ENCODE results near the gene UGCG.

Gene UGCG

GRCh38 chr9:111907147-111907546 lies 10.5 kb downstream of the UGCG start:
- Histone ChIP-seq H3K4me1 (ENCODE audit: control insufficient read depth, insufficient read depth, low read length) (peaks cover 19% of the 10 kb centered on the region), H3K27me3 (replicated peaks; ENCODE audit: control insufficient read depth, insufficient read depth, low read length) (no peaks in the 10 kb centered on the region), H3K4me3 (ENCODE audit: low read length) (no peak overlapping the region), H3K9ac (ENCODE audit: low read length) (no peak overlapping the region), H3K9me3 (ENCODE audit: control insufficient read depth, low read length) (no peaks in the 10 kb centered on the region), H3K36me3 (ENCODE audit: control insufficient read depth, insufficient read depth, low read length, severe bottlenecking) (peaks cover 3% of the 10 kb centered on the region)
- DNase-seq (ENCODE audit: low read depth), result no peak

- Histone ChIP-seq H3K9me3 (ENCODE audit: control insufficient read depth, low read length) (no peaks in the 10 kb centered on the region), H3K4me1 (ENCODE audit: control insufficient read depth, insufficient read depth, low read length) (peaks cover 10% of the 10 kb centered on the region), H3K9ac (ENCODE audit: low read length) (no peak overlapping the region), H3K27me3 (replicated peaks; ENCODE audit: control insufficient read depth, insufficient read depth, low read length) (no peaks in the 10 kb centered on the region), H3K36me3 (ENCODE audit: control insufficient read depth, insufficient read depth, low read length, severe bottlenecking) (peaks cover 4% of the 10 kb centered on the region), H3K4me3 (ENCODE audit: low read length) (no peak overlapping the region)
- DNase-seq (ENCODE audit: low read depth), result no peak
Measured at GRCh38 chr9:111909444-111909843, 12.8 kb downstream of the UGCG start.

- H3K9ac ChIP-seq (ENCODE audit: low read length), result no peak overlapping the region
- peaks cover 17% of the 10 kb centered on the region for H3K4me1 ChIP-seq (ENCODE audit: control insufficient read depth, insufficient read depth, low read length)
- no peaks in the 10 kb centered on the region for H3K9me3 ChIP-seq (ENCODE audit: control insufficient read depth, low read length)
- peaks cover 12% of the 10 kb centered on the region for H3K36me3 ChIP-seq (ENCODE audit: control insufficient read depth, insufficient read depth, low read length, severe bottlenecking)
- H3K27me3 ChIP-seq (replicated peaks; ENCODE audit: control insufficient read depth, insufficient read depth, low read length), result no peaks in the 10 kb centered on the region
- no peak overlapping the region for H3K4me3 ChIP-seq (ENCODE audit: low read length)
- DNase-seq (ENCODE audit: low read depth), result no peak
Measured at GRCh38 chr9:111910428-111910827, 13.8 kb downstream of the UGCG start.

- Histone ChIP-seq H3K9ac (ENCODE audit: low read length) (no peak overlapping the region), H3K27me3 (replicated peaks; ENCODE audit: control insufficient read depth, insufficient read depth, low read length) (no peaks in the 10 kb centered on the region)
Measured at GRCh38 chr9:111913159-111913558, 16.5 kb downstream of the UGCG start.

GRCh38 chr9:111914749-111915424 lies 18.3 kb downstream of the UGCG start:
- Histone ChIP-seq H3K27me3 (replicated peaks; ENCODE audit: control insufficient read depth, insufficient read depth, low read length) (no peaks in the 10 kb centered on the region), H3K4me1 (ENCODE audit: control insufficient read depth, insufficient read depth, low read length) (peaks cover 13% of the 10 kb centered on the region), H3K9me3 (ENCODE audit: control insufficient read depth, low read length) (no peaks in the 10 kb centered on the region), H3K4me3 (ENCODE audit: low read length) (peak overlapping the region; percentile 10), H3K9ac (ENCODE audit: low read length) (no peak overlapping the region), H3K36me3 (ENCODE audit: control insufficient read depth, insufficient read depth, low read length, severe bottlenecking) (peaks cover 29% of the 10 kb centered on the region)
- DNase-seq (ENCODE audit: low read depth), result peak; percentile 62

More at GRCh38 chr9:111913159-111913558, 16.5 kb downstream of the UGCG start:
- H3K36me3 ChIP-seq (ENCODE audit: control insufficient read depth, insufficient read depth, low read length, severe bottlenecking), result peaks cover 24% of the 10 kb centered on the region
- peaks cover 23% of the 10 kb centered on the region for H3K4me1 ChIP-seq (ENCODE audit: control insufficient read depth, insufficient read depth, low read length)
- DNase-seq (ENCODE audit: low read depth), result no peak
- H3K9me3 ChIP-seq (ENCODE audit: control insufficient read depth, low read length), result no peaks in the 10 kb centered on the region
- H3K4me3 ChIP-seq (ENCODE audit: low read length), result no peak overlapping the region

GRCh38 chr9:111915425-111915758 lies 18.8 kb downstream of the UGCG start:
- Histone ChIP-seq H3K9ac (ENCODE audit: low read length) (no peak overlapping the region), H3K4me1 (ENCODE audit: control insufficient read depth, insufficient read depth, low read length) (peaks cover 13% of the 10 kb centered on the region), H3K9me3 (ENCODE audit: control insufficient read depth, low read length) (no peaks in the 10 kb centered on the region), H3K36me3 (ENCODE audit: control insufficient read depth, insufficient read depth, low read length, severe bottlenecking) (peaks cover 32% of the 10 kb centered on the region), H3K4me3 (ENCODE audit: low read length) (peak overlapping the region; percentile 10), H3K27me3 (replicated peaks; ENCODE audit: control insufficient read depth, insufficient read depth, low read length) (no peaks in the 10 kb centered on the region)
- DNase-seq (ENCODE audit: low read depth), result no peak

GRCh38 chr9:111916234-111916645 lies 19.6 kb downstream of the UGCG start:
- DNase-seq (ENCODE audit: low read depth), result no peak
- Histone ChIP-seq H3K9ac (ENCODE audit: low read length) (no peak overlapping the region), H3K36me3 (ENCODE audit: control insufficient read depth, insufficient read depth, low read length, severe bottlenecking) (peaks cover 40% of the 10 kb centered on the region), H3K4me1 (ENCODE audit: control insufficient read depth, insufficient read depth, low read length) (peaks cover 13% of the 10 kb centered on the region), H3K9me3 (ENCODE audit: control insufficient read depth, low read length) (no peaks in the 10 kb centered on the region), H3K27me3 (replicated peaks; ENCODE audit: control insufficient read depth, insufficient read depth, low read length) (no peaks in the 10 kb centered on the region), H3K4me3 (ENCODE audit: low read length) (no peak overlapping the region)

GRCh38 chr9:111917201-111917600 lies 20.6 kb downstream of the UGCG start:
- no peak overlapping the region for H3K4me3 ChIP-seq (ENCODE audit: low read length)
- no peak for DNase-seq (ENCODE audit: low read depth)
- no peaks in the 10 kb centered on the region for H3K27me3 ChIP-seq (replicated peaks; ENCODE audit: control insufficient read depth, insufficient read depth, low read length)
- H3K9ac ChIP-seq (ENCODE audit: low read length), result no peak overlapping the region
- peaks cover 13% of the 10 kb centered on the region for H3K4me1 ChIP-seq (ENCODE audit: control insufficient read depth, insufficient read depth, low read length)
- no peaks in the 10 kb centered on the region for H3K9me3 ChIP-seq (ENCODE audit: control insufficient read depth, low read length)
- peaks cover 41% of the 10 kb centered on the region for H3K36me3 ChIP-seq (ENCODE audit: control insufficient read depth, insufficient read depth, low read length, severe bottlenecking)

- DNase-seq (ENCODE audit: low read depth), result no peak
Measured at GRCh38 chr9:111917980-111918379, 21.4 kb downstream of the UGCG start.

GRCh38 chr9:111919875-111920274 lies 23.3 kb downstream of the UGCG start:
- no peaks in the 10 kb centered on the region for H3K27me3 ChIP-seq (replicated peaks; ENCODE audit: control insufficient read depth, insufficient read depth, low read length)
- H3K36me3 ChIP-seq (ENCODE audit: control insufficient read depth, insufficient read depth, low read length, severe bottlenecking), result peaks cover 56% of the 10 kb centered on the region
- no peak overlapping the region for H3K4me3 ChIP-seq (ENCODE audit: low read length)
- no peak overlapping the region for H3K9ac ChIP-seq (ENCODE audit: low read length)
- no peak for DNase-seq (ENCODE audit: low read depth)
- H3K4me1 ChIP-seq (ENCODE audit: control insufficient read depth, insufficient read depth, low read length), result peaks cover 12% of the 10 kb centered on the region
- H3K9me3 ChIP-seq (ENCODE audit: control insufficient read depth, low read length), result no peaks in the 10 kb centered on the region

More at GRCh38 chr9:111917980-111918379, 21.4 kb downstream of the UGCG start:
- Histone ChIP-seq H3K4me3 (ENCODE audit: low read length) (no peak overlapping the region), H3K36me3 (ENCODE audit: control insufficient read depth, insufficient read depth, low read length, severe bottlenecking) (peaks cover 48% of the 10 kb centered on the region), H3K9me3 (ENCODE audit: control insufficient read depth, low read length) (no peaks in the 10 kb centered on the region), H3K27me3 (replicated peaks; ENCODE audit: control insufficient read depth, insufficient read depth, low read length) (no peaks in the 10 kb centered on the region), H3K4me1 (ENCODE audit: control insufficient read depth, insufficient read depth, low read length) (peaks cover 13% of the 10 kb centered on the region), H3K9ac (ENCODE audit: low read length) (no peak overlapping the region)

- Histone ChIP-seq H3K4me3 (ENCODE audit: low read length) (no peak overlapping the region), H3K36me3 (ENCODE audit: control insufficient read depth, insufficient read depth, low read length, severe bottlenecking) (peaks cover 57% of the 10 kb centered on the region), H3K27me3 (replicated peaks; ENCODE audit: control insufficient read depth, insufficient read depth, low read length) (no peaks in the 10 kb centered on the region), H3K9ac (ENCODE audit: low read length) (no peak overlapping the region), H3K9me3 (ENCODE audit: control insufficient read depth, low read length) (no peaks in the 10 kb centered on the region), H3K4me1 (ENCODE audit: control insufficient read depth, insufficient read depth, low read length) (peaks cover 9% of the 10 kb centered on the region)
- DNase-seq (ENCODE audit: low read depth), result no peak
Measured at GRCh38 chr9:111920531-111920930, 23.9 kb downstream of the UGCG start.
